Measurements from ENCODE around the gene MPRIP.

Gene MPRIP

DNA sequence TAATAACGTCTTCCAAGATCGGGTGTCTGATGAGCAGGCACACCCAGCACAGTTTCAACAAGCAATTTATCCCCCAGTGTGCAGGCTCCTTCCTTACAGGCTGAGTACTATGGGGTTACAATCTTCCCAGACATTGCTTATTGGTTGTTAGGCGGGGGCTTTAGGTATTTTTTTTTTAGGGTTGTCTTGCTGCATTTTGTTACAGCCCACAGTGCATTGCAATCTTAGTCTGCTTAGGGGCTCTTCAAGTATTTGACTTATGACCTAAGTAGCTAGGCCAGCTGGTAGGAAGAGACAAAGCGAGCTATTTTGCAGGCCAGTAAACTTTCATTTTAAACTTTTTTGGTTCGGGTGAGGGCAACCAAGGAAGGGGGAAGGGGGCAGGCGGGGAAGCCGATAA is 158.1 kb downstream of the MPRIP start:
- Histone ChIP-seq H3K27me3 (ENCODE audit: insufficient read depth, low read length, poor library complexity) (no peaks in the 10 kb centered on the region), H3K4me1 (ENCODE audit: insufficient read depth, low read length) (peaks cover 15% of the 10 kb centered on the region), H3K9me3 (ENCODE audit: insufficient read depth, low read length, severe bottlenecking) (no peaks in the 10 kb centered on the region), H4K20me1 (ENCODE audit: insufficient read depth, low read length) (peaks cover 22% of the 10 kb centered on the region; the same call in 1 of the 2 replicates), H3K4me2 (ENCODE audit: insufficient read depth, low read length) (no peak overlapping the region), H2AFZ (ENCODE audit: low read depth, low read length) (no peak overlapping the region), H3K9ac (ENCODE audit: low read depth, low read length) (no peak overlapping the region), H3K27ac (ENCODE audit: low read length) (no peak overlapping the region), H3K36me3 (ENCODE audit: insufficient read depth, low read length) (peaks cover 9% of the 10 kb centered on the region), H3K4me3 (ENCODE audit: low read depth in 1 of 2, low read length in 2 of 2) (no peak overlapping the region), H3K79me2 (ENCODE audit: insufficient read depth, low read length) (peaks cover 8% of the 10 kb centered on the region; the same call in 1 of the 2 replicates)
- TF ChIP-seq EZH2 (IDR thresholded peaks at IDR 0.05; ENCODE audit: borderline replicate concordance, low read depth, low read length, severe bottlenecking), result no peak
- no peak for TF ChIP-seq CTCF (IDR thresholded peaks at IDR 0.05; ENCODE audit: borderline replicate concordance, extremely low read depth, low read length, poor library complexity, severe bottlenecking)
- DNase-seq (no peak), ATAC-seq (ENCODE audit: insufficient read depth, low read depth) (no peak)

GRCh38 chr17:17200831-17201230 is 158.6 kb downstream of the MPRIP start:
- H4K20me1 ChIP-seq (ENCODE audit: insufficient read depth, low read length), result peaks cover 22% of the 10 kb centered on the region; the same call in 1 of the 2 replicates
- no peak for ATAC-seq (ENCODE audit: insufficient read depth, low read depth)
- H3K27me3 ChIP-seq (ENCODE audit: insufficient read depth, low read length, poor library complexity), result no peaks in the 10 kb centered on the region
- no peak overlapping the region for H3K9ac ChIP-seq (ENCODE audit: low read depth, low read length)
- H3K4me2 ChIP-seq (ENCODE audit: insufficient read depth, low read length), result no peak overlapping the region
- no peak overlapping the region for H2AFZ ChIP-seq (ENCODE audit: low read depth, low read length)
- H3K79me2 ChIP-seq (ENCODE audit: insufficient read depth, low read length), result peaks cover 8% of the 10 kb centered on the region; the same call in 1 of the 2 replicates
- H3K36me3 ChIP-seq (ENCODE audit: insufficient read depth, low read length), result peaks cover 9% of the 10 kb centered on the region
- H3K27ac ChIP-seq (ENCODE audit: low read length), result no peak overlapping the region
- DNase-seq, result no peak
- no peaks in the 10 kb centered on the region for H3K9me3 ChIP-seq (ENCODE audit: insufficient read depth, low read length, severe bottlenecking)
- TF ChIP-seq CTCF (IDR thresholded peaks at IDR 0.05; ENCODE audit: borderline replicate concordance, extremely low read depth, low read length, poor library complexity, severe bottlenecking) (no peak), EZH2 (IDR thresholded peaks at IDR 0.05; ENCODE audit: borderline replicate concordance, low read depth, low read length, severe bottlenecking) (no peak)
- peaks cover 21% of the 10 kb centered on the region for H3K4me1 ChIP-seq (ENCODE audit: insufficient read depth, low read length)
- no peak overlapping the region for H3K4me3 ChIP-seq (ENCODE audit: low read depth in 1 of 2, low read length in 2 of 2)

GRCh38 chr17:17201271-17201670 is 159.0 kb downstream of the MPRIP start:
- no peak overlapping the region for H3K4me3 ChIP-seq (ENCODE audit: low read depth in 1 of 2, low read length in 2 of 2)
- no peak overlapping the region for H3K4me2 ChIP-seq (ENCODE audit: insufficient read depth, low read length)
- ATAC-seq (ENCODE audit: insufficient read depth, low read depth) (no peak), DNase-seq (no peak)
- no peak overlapping the region for H3K9ac ChIP-seq (ENCODE audit: low read depth, low read length)
- H3K27ac ChIP-seq (ENCODE audit: low read length), result no peak overlapping the region
- no peak for TF ChIP-seq EZH2 (IDR thresholded peaks at IDR 0.05; ENCODE audit: borderline replicate concordance, low read depth, low read length, severe bottlenecking)
- TF ChIP-seq CTCF (IDR thresholded peaks at IDR 0.05; ENCODE audit: borderline replicate concordance, extremely low read depth, low read length, poor library complexity, severe bottlenecking), result no peak
- H4K20me1 ChIP-seq (ENCODE audit: insufficient read depth, low read length), result peaks cover 22% of the 10 kb centered on the region; the same call in 1 of the 2 replicates
- H3K4me1 ChIP-seq (ENCODE audit: insufficient read depth, low read length), result peaks cover 25% of the 10 kb centered on the region
- no peaks in the 10 kb centered on the region for H3K27me3 ChIP-seq (ENCODE audit: insufficient read depth, low read length, poor library complexity)
- H3K79me2 ChIP-seq (ENCODE audit: insufficient read depth, low read length), result peaks cover 8% of the 10 kb centered on the region; the same call in 1 of the 2 replicates
- no peaks in the 10 kb centered on the region for H3K9me3 ChIP-seq (ENCODE audit: insufficient read depth, low read length, severe bottlenecking)
- no peak overlapping the region for H2AFZ ChIP-seq (ENCODE audit: low read depth, low read length)
- H3K36me3 ChIP-seq (ENCODE audit: insufficient read depth, low read length), result peaks cover 9% of the 10 kb centered on the region

All from DND-41 (cell line).